ENCODE results near the gene GLB1L3. TPM values are rescaled to one million over a fixed set of nuclear protein-coding genes. Genes with fewer than 3 reads are reported as not detected.

The GLB1L3 gene
- total RNA-seq, 4 donors from 2014 or later = not detected

DNA sequence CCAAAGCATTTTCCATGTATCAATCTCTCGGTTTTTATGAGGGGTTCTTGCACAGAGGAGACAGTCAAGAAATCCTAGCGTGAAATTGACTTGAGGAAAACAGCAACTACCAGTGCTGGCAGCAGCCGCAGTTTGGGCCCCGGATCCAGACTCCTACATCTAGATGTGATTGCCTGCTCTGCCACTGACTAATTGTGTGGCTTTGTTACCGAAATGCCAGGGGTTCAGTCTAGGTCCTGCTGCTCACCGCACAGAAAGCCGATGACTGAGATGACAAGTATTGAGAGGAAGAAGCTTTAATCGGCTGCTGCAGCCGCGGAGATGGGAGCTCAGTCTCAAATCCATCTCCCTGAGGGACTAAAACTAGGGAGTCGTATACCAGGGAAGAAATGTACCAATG is 8.2 kb upstream of the GLB1L3 start:
- ATAC-seq (no peak), DNase-seq (no peak)
- H3K4me3 ChIP-seq = no peak overlapping the region
- H3K4me1 ChIP-seq = no peaks in the 10 kb centered on the region
- peaks cover 16 to 22% (median 17%) of the 10 kb centered on the region in 3 donors for H3K27me3 ChIP-seq
- H3K9me3 ChIP-seq = no peaks in the 10 kb centered on the region
- H3K36me3 ChIP-seq = peaks cover 0 to 21% of the 10 kb centered on the region in 2 donors
- intact Hi-C loops (cut with DNase I; ENCODE audit: low total_unique reads) = no loop called here
- TF ChIP-seq, protein P1, sequence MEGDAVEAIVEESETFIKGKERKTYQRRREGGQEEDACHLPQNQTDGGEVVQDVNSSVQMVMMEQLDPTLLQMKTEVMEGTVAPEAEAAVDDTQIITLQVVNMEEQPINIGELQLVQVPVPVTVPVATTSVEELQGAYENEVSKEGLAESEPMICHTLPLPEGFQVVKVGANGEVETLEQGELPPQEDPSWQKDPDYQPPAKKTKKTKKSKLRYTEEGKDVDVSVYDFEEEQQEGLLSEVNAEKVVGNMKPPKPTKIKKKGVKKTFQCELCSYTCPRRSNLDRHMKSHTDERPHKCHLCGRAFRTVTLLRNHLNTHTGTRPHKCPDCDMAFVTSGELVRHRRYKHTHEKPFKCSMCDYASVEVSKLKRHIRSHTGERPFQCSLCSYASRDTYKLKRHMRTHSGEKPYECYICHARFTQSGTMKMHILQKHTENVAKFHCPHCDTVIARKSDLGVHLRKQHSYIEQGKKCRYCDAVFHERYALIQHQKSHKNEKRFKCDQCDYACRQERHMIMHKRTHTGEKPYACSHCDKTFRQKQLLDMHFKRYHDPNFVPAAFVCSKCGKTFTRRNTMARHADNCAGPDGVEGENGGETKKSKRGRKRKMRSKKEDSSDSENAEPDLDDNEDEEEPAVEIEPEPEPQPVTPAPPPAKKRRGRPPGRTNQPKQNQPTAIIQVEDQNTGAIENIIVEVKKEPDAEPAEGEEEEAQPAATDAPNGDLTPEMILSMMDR (IDR thresholded peaks at IDR 0.05 in 4 of 5, conservative IDR thresholded peaks at IDR 0.05 in 1 of 5) = no peak
- TF ChIP-seq POLR2A (IDR thresholded peaks at IDR 0.05) = no peak
- in situ Hi-C loops (cut with MboI; ENCODE audit: low sequenced_read_pairs in 4 of 4) = no loop called here
- H3K27ac ChIP-seq = no peak overlapping the region

DNA sequence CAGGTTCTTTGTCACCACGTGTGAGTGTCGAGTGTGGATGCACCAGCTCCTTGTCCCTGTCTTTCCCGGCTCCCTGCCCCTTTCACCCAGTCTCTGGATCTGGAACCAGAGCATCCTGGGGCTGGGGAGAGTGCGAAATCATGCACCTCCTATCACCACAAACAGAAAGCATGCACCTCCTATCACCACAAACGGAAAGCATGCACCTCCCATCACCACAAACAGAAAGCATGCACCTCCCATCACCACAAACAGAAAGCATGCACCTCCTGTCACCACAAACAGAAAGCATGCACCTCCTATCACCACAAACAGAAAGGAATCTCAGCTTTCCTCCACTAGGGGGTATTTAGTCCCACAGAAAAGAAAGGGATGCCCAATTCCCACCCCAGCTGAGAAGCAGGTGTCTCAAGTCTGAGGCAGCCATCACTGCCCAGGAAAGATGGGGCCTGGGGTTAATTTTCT is 5.9 kb upstream of the GLB1L3 start:
- Histone ChIP-seq H3K4me1 (no peaks in the 10 kb centered on the region), H3K27me3 (peaks cover 35 to 45% (median 38%) of the 10 kb centered on the region in 3 donors), H3K27ac (no peak overlapping the region), H3K36me3 (peaks cover 0 to under 1% of the 10 kb centered on the region in 2 donors), H3K4me3 (no peak overlapping the region), H3K9me3 (no peaks in the 10 kb centered on the region)
- TF ChIP-seq, protein P1 (IDR thresholded peaks at IDR 0.05 in 4 of 5, conservative IDR thresholded peaks at IDR 0.05 in 1 of 5) = no peak
- TF ChIP-seq POLR2A (IDR thresholded peaks at IDR 0.05) = no peak
- no peak for DNase-seq
- intact Hi-C loops (cut with DNase I; ENCODE audit: low total_unique reads) (no loop called here), in situ Hi-C loops (cut with MboI; ENCODE audit: low sequenced_read_pairs in 4 of 4) (no loop called here)
- no peak for ATAC-seq

DNA sequence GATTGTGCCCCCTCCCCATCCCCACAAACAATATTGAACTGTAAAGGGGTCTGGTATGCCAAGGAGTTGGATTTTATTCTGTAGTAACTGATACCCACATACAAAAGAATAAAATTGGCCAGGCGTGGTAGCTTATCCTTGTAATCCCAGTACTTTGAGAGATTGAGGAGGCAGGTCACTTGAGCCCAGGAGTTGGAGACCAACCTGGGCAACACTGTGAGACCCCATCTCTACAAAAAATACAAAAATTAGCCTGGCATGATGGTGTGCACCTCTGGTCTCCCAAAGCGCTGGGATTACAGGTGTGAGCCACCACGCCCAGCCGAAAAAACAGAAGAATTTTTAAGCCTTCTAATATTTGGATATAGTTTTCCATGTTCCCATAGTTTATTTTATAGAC is 4.2 kb upstream of the GLB1L3 start:
- Histone ChIP-seq H3K9me3 (no peaks in the 10 kb centered on the region), H3K27ac (no peak overlapping the region), H3K36me3 (no peaks in the 10 kb centered on the region), H3K27me3 (peaks cover 51 to 62% (median 55%) of the 10 kb centered on the region in 3 donors), H3K4me3 (no peak overlapping the region), H3K4me1 (peaks cover 0 to 10% of the 10 kb centered on the region in 2 donors)
- in situ Hi-C loops (cut with MboI; ENCODE audit: low sequenced_read_pairs in 4 of 4) (no loop called here), intact Hi-C loops (cut with DNase I; ENCODE audit: low total_unique reads) (no loop called here)
- TF ChIP-seq POLR2A (IDR thresholded peaks at IDR 0.05) = no peak
- TF ChIP-seq, protein P1 (IDR thresholded peaks at IDR 0.05 in 4 of 5, conservative IDR thresholded peaks at IDR 0.05 in 1 of 5) = no peak
- DNase-seq = no peak
- no peak for ATAC-seq

DNA sequence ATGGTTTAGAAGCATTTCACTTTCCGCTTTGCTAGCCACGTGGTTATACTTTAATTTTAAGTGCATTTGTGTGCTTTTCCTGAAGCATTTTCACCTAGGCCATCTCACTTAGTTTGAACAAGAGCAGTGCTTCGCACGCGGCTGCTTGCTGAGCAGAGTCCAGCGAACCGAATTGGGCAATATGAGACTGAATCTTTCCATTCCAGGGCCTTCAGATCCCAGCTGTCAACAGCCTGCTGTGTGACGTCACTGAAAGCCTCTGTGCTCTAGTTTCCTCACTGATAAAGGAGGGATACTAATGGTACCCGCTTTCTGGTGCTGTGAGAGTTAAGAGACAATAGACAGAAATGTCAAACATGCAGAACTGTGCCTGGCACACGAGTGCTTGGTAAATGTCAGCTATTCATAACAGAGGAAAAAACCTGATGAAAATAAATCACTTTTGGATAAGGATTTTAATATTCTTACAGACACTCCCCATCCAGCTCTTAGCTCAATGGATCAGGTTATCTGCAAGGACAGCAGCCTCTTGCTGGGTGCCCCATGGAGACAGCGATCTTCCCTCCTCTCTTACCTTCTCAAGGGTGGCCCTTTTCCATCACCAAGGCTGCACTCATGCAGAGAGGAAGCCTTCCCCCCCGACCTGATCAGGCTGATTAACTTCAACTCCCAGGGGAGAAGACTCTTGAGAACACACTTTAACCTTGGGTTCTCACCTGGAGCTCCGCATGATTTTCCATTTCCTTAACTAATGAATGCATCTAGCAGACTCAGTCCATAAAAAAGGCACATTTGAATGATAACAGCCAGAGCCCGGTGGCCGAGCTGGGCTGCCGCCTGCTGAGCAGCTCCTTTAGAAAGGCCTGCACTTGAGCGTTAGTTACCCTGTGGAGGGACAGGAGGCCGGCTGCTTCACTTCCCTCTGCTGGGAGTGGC is 3.5 kb upstream of the GLB1L3 start:
- no peak overlapping the region for H3K4me3 ChIP-seq
- in situ Hi-C loops (cut with MboI; ENCODE audit: low sequenced_read_pairs in 4 of 4) (no loop called here), intact Hi-C loops (cut with DNase I; ENCODE audit: low total_unique reads) (no loop called here)
- H3K27ac ChIP-seq = no peak overlapping the region
- H3K4me1 ChIP-seq = peaks cover 0 to 10% of the 10 kb centered on the region in 2 donors
- TF ChIP-seq, protein P1 (IDR thresholded peaks at IDR 0.05 in 4 of 5, conservative IDR thresholded peaks at IDR 0.05 in 1 of 5) = no peak
- TF ChIP-seq POLR2A (IDR thresholded peaks at IDR 0.05) = no peak
- no peaks in the 10 kb centered on the region for H3K9me3 ChIP-seq
- H3K27me3 ChIP-seq = peaks cover 58 to 68% (median 62%) of the 10 kb centered on the region in 3 donors
- H3K36me3 ChIP-seq = no peaks in the 10 kb centered on the region
- ATAC-seq (no peak), DNase-seq (no peak)

All from gastrocnemius medialis (tissue), 4 donors.